Activated CD8-positive, alpha-beta memory T cell treated with anti-CD3 and anti-CD28 coated beads, Interleukin-2, amount 50 U/mL, for 24 hours (primary cell): ENCODE data around the gene MYEOV.

ENCODE experiments used
- DNase-seq: peaks from one replicate; pipeline ENCODE4 v3.0.0-alpha.2; 2020; ENCODE audit errors: extremely low read depth

MYEOV gene

GRCh38 chr11:69342588-69343330 lies 48.8 kb downstream of the MYEOV start:
- no peak for DNase-seq

GRCh38 chr11:69343401-69344321 lies 49.7 kb downstream of the MYEOV start:
- DNase-seq, result no peak

GRCh38 chr11:69344570-69345145 lies 50.7 kb downstream of the MYEOV start:
- DNase-seq, result no peak
